SHP77 (cell line): ENCODE measurements around the gene GRAP.
"Not testable (repeated sequence)": the region's sequence is repeated elsewhere in the genome, so short reads cannot be mapped to it uniquely, and the experiment has no call there.

Experiments
- DNase-seq, 2 experiments: peaks; one replicate each; lab custom pipeline; 2025; lab: John Stamatoyannopoulos, UW

Gene GRAP

GRCh38 chr17:19046782-19047375 lies at the start of gene GRAP:
GRAP (minus strand) TSS chr17:19046957; CDS start chr17:19046926, 31 bp downstream.
- DNase-seq: not testable (repeated sequence)

GRCh38 chr17:19093684-19094438 lies 47.1 kb upstream of the GRAP start:
- not testable (repeated sequence) for DNase-seq

- not testable (repeated sequence) for DNase-seq
Measured at GRCh38 chr17:19092737-19093683, 46.3 kb upstream of the GRAP start.

GRCh38 chr17:19090058-19090772 lies 43.5 kb upstream of the GRAP start:
- not testable (repeated sequence) for DNase-seq

GRCh38 chr17:19088804-19089685 lies 42.3 kb upstream of the GRAP start:
- not testable (repeated sequence) for DNase-seq

GRCh38 chr17:19077386-19077785 lies 30.6 kb upstream of the GRAP start:
- DNase-seq: not testable (repeated sequence)

GRCh38 chr17:19076398-19077192 lies 29.8 kb upstream of the GRAP start:
- not testable (repeated sequence) for DNase-seq

- DNase-seq: not testable (repeated sequence)
Measured at GRCh38 chr17:19070318-19071168, 23.8 kb upstream of the GRAP start.

- DNase-seq: not testable (repeated sequence)
Measured at GRCh38 chr17:19064378-19064777, 17.6 kb upstream of the GRAP start.

- not testable (repeated sequence) for DNase-seq
Measured at GRCh38 chr17:19063326-19063956, 16.7 kb upstream of the GRAP start.

- DNase-seq: not testable (repeated sequence)
Measured at GRCh38 chr17:19062718-19063325, 16.1 kb upstream of the GRAP start.

- not testable (repeated sequence) for DNase-seq
Measured at GRCh38 chr17:19062009-19062717, 15.4 kb upstream of the GRAP start.

- not testable (repeated sequence) for DNase-seq
Measured at GRCh38 chr17:19055447-19055846, 8.7 kb upstream of the GRAP start.

- not testable (repeated sequence) for DNase-seq
Measured at GRCh38 chr17:19048826-19049225, 2.1 kb upstream of the GRAP start.

GRCh38 chr17:19047510-19047909 lies 753 bp upstream of the GRAP start:
- DNase-seq: not testable (repeated sequence)

GRCh38 chr17:19044643-19045042 lies 2.1 kb downstream of the GRAP start:
- not testable (repeated sequence) for DNase-seq

- DNase-seq: not testable (repeated sequence)
Measured at GRCh38 chr17:19043032-19043431, 3.7 kb downstream of the GRAP start.
